GM21423 (cell line): Measurements from ENCODE around the gene KRTAP4-11.
"Not testable (repeated sequence)": the region's sequence is repeated elsewhere in the genome, so short reads cannot be mapped to it uniquely, and the experiment has no call there.

Experiments
- ATAC-seq: cut with Tn5 transposase; IDR thresholded peaks from one replicate; pipeline ENCODE4 v1.9.1; 2021; ENCODE audit warnings: mild to moderate bottlenecking, moderate library complexity; ENCODE audit not compliant: unreplicated experiment

KRTAP4-11 gene

GRCh38 chr17:41088760-41089352 lies 29.3 kb downstream of the KRTAP4-11 start:
- not testable (repeated sequence) for ATAC-seq

- not testable (repeated sequence) for ATAC-seq
Observed at GRCh38 chr17:41084100-41084856, 33.9 kb downstream of the KRTAP4-11 start, which contains the start of gene KRTAP4-7. Gene KRTAP4-7 (plus strand): TSS chr17:41084150. CDS start chr17:41084207, 57 bp downstream.

- not testable (repeated sequence) for ATAC-seq
Observed at GRCh38 chr17:41083427-41083826, 34.7 kb downstream of the KRTAP4-11 start.

GRCh38 chr17:41082626-41083025 lies 35.5 kb downstream of the KRTAP4-11 start:
- no peak for ATAC-seq

- no peak for ATAC-seq
Observed at GRCh38 chr17:41076788-41077187, 41.4 kb downstream of the KRTAP4-11 start.

- no peak for ATAC-seq
Observed at GRCh38 chr17:41073676-41074075, 44.5 kb downstream of the KRTAP4-11 start.

GRCh38 chr17:41071606-41072360 lies 46.4 kb downstream of the KRTAP4-11 start:
- ATAC-seq: no peak

GRCh38 chr17:41069031-41069430 lies 49.1 kb downstream of the KRTAP4-11 start:
- ATAC-seq: no peak

GRCh38 chr17:41067281-41067680 lies 50.9 kb downstream of the KRTAP4-11 start:
- no peak for ATAC-seq
